ENCODE data around the gene RNF141. TPM values are rescaled to one million over a fixed set of nuclear protein-coding genes. Genes with fewer than 3 reads are reported as not detected.

Gene RNF141
- polyA plus RNA-seq, 1 donor from 2014 or later: 79.2 TPM

DNA sequence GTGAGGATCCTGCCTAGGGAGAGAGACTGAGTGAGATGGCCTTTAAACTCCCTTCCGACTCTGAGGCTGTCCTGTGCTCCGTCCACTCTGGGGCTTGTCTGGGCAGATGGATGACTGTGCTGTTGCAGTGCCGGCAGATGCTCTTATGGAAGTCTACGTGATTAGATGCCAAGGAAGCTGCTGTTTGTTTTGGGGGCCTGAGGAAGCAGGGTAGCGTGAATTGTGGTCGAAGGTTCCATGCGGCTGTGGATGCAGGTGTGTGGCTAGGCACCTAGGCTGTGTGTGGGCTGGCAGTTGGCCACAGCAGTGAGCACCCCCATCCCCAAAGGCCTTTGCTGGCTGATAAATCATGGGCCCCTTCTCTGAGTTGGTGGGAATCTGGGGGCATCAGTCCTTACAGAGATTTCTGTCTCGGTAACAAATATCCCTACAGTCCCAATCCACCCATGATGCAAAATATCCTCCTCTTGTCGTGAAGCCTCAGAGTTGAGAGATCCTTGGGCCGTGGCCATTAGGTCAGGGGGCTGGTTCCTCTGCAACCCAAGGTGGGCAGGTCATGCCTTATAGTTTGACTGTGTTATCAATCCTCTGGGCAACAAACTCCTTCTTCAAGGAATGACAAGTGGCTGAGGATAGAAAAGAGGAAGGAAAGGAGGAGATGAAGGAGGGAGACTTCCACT, 54.7 kb downstream of the RNF141 start:
- H3K27me3 ChIP-seq (ENCODE audit: insufficient read depth, low read depth, low read length): no peaks in the 10 kb centered on the region
- no peaks in the 10 kb centered on the region for H3K9me2 ChIP-seq (ENCODE audit: insufficient read depth, low read length)
- no peaks in the 10 kb centered on the region for H3K36me3 ChIP-seq (ENCODE audit: insufficient read depth, low read length)
- no peaks in the 10 kb centered on the region for H4K20me1 ChIP-seq (ENCODE audit: insufficient read depth)
- H3K27ac ChIP-seq (ENCODE audit: low read length): no peak overlapping the region
- H3K9ac ChIP-seq (ENCODE audit: low read length): no peak overlapping the region
- H3K9me3 ChIP-seq (ENCODE audit: low read length): no peaks in the 10 kb centered on the region
- TF ChIP-seq, protein P1, sequence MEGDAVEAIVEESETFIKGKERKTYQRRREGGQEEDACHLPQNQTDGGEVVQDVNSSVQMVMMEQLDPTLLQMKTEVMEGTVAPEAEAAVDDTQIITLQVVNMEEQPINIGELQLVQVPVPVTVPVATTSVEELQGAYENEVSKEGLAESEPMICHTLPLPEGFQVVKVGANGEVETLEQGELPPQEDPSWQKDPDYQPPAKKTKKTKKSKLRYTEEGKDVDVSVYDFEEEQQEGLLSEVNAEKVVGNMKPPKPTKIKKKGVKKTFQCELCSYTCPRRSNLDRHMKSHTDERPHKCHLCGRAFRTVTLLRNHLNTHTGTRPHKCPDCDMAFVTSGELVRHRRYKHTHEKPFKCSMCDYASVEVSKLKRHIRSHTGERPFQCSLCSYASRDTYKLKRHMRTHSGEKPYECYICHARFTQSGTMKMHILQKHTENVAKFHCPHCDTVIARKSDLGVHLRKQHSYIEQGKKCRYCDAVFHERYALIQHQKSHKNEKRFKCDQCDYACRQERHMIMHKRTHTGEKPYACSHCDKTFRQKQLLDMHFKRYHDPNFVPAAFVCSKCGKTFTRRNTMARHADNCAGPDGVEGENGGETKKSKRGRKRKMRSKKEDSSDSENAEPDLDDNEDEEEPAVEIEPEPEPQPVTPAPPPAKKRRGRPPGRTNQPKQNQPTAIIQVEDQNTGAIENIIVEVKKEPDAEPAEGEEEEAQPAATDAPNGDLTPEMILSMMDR (IDR thresholded peaks at IDR 0.05; ENCODE audit: poor library complexity, severe bottlenecking): no peak
- TF ChIP-seq RAD21 (conservative IDR thresholded peaks at IDR 0.05) (no peak), EP300 (conservative IDR thresholded peaks at IDR 0.05; ENCODE audit: poor library complexity, severe bottlenecking) (no peak), MXI1 (conservative IDR thresholded peaks at IDR 0.05; ENCODE audit: poor library complexity, severe bottlenecking) (no peak), REST (IDR thresholded peaks at IDR 0.05; ENCODE audit: borderline replicate concordance) (no peak), EZH2 (IDR thresholded peaks at IDR 0.05; ENCODE audit: borderline replicate concordance, insufficient read depth, low read length, poor library complexity, severe bottlenecking) (no peak), POLR2AphosphoS5 (IDR thresholded peaks at IDR 0.05) (no peak), SMC3 (conservative IDR thresholded peaks at IDR 0.05; ENCODE audit: poor library complexity) (no peak), TAF1 (IDR thresholded peaks at IDR 0.05; ENCODE audit: low read depth) (no peak)
- no peak overlapping the region for H3K4me3 ChIP-seq (ENCODE audit: low read length)
- H3K4me2 ChIP-seq (ENCODE audit: low read length): no peak overlapping the region
- H3K79me2 ChIP-seq (replicated peaks; ENCODE audit: insufficient read depth, low read length): no peaks in the 10 kb centered on the region
- H2AFZ ChIP-seq (ENCODE audit: low read depth, low read length): no peak overlapping the region
- no peaks in the 10 kb centered on the region for H3F3A ChIP-seq (ENCODE audit: insufficient read depth, low read length, poor library complexity, severe bottlenecking)

- H3K4me3 ChIP-seq (ENCODE audit: low read length): no peak overlapping the region
- no peaks in the 10 kb centered on the region for H3K27me3 ChIP-seq (ENCODE audit: insufficient read depth, low read depth, low read length)
- H3K9me3 ChIP-seq (ENCODE audit: low read length): no peaks in the 10 kb centered on the region
- no peak for TF ChIP-seq POLR2AphosphoS5 (IDR thresholded peaks at IDR 0.05)
- no peak for TF ChIP-seq REST (IDR thresholded peaks at IDR 0.05; ENCODE audit: borderline replicate concordance)
- no peak for TF ChIP-seq RAD21 (conservative IDR thresholded peaks at IDR 0.05)
- no peak for TF ChIP-seq SMC3 (conservative IDR thresholded peaks at IDR 0.05; ENCODE audit: poor library complexity)
- TF ChIP-seq TAF1 (IDR thresholded peaks at IDR 0.05; ENCODE audit: low read depth): no peak
- TF ChIP-seq MXI1 (conservative IDR thresholded peaks at IDR 0.05; ENCODE audit: poor library complexity, severe bottlenecking): no peak
- TF ChIP-seq, protein P1 (IDR thresholded peaks at IDR 0.05; ENCODE audit: poor library complexity, severe bottlenecking): no peak
- TF ChIP-seq EZH2 (IDR thresholded peaks at IDR 0.05; ENCODE audit: borderline replicate concordance, insufficient read depth, low read length, poor library complexity, severe bottlenecking): no peak
- TF ChIP-seq EP300 (conservative IDR thresholded peaks at IDR 0.05; ENCODE audit: poor library complexity, severe bottlenecking): no peak
- no peaks in the 10 kb centered on the region for H4K20me1 ChIP-seq (ENCODE audit: insufficient read depth)
- no peak overlapping the region for H3K4me2 ChIP-seq (ENCODE audit: low read length)
- H3K79me2 ChIP-seq (replicated peaks; ENCODE audit: insufficient read depth, low read length): no peaks in the 10 kb centered on the region
- no peak overlapping the region for H3K27ac ChIP-seq (ENCODE audit: low read length)
- no peaks in the 10 kb centered on the region for H3K36me3 ChIP-seq (ENCODE audit: insufficient read depth, low read length)
- H3K9ac ChIP-seq (ENCODE audit: low read length): no peak overlapping the region
- H3K9me2 ChIP-seq (ENCODE audit: insufficient read depth, low read length): no peaks in the 10 kb centered on the region
- no peaks in the 10 kb centered on the region for H3F3A ChIP-seq (ENCODE audit: insufficient read depth, low read length, poor library complexity, severe bottlenecking)
- H2AFZ ChIP-seq (ENCODE audit: low read depth, low read length): no peak overlapping the region
Measured at GRCh38 chr11:10485646-10486045, 55.3 kb downstream of the RNF141 start.

All from neural cell (in vitro differentiated cells).